ENCODE data around the gene SLC35B4.
A peak's percentile ranks its signal among the peaks of the same experiment; 100 is the strongest.

Gene SLC35B4

GRCh38 chr7:134262322-134262721 is 54.4 kb downstream of the SLC35B4 start:
- no peaks in the 10 kb centered on the region for H4K20me1 ChIP-seq (ENCODE audit: insufficient read depth, low read length)
- peaks cover 11% of the 10 kb centered on the region for H3K9me3 ChIP-seq (ENCODE audit: low read length)
- no peaks in the 10 kb centered on the region for H3F3A ChIP-seq (ENCODE audit: insufficient read depth, low read length)
- H3K9me2 ChIP-seq (ENCODE audit: low read depth, low read length) = no peaks in the 10 kb centered on the region
- TF ChIP-seq EZH2 (IDR thresholded peaks at IDR 0.05; ENCODE audit: borderline replicate concordance, low read length) (no peak), CTCF (IDR thresholded peaks at IDR 0.05; ENCODE audit: low read length) (no peak)
- no peaks in the 10 kb centered on the region for H3K27me3 ChIP-seq (ENCODE audit: insufficient read depth, low read length)
- H3K4me2 ChIP-seq (ENCODE audit: low read length) = no peak overlapping the region
- H3K4me1 ChIP-seq (ENCODE audit: insufficient read depth, low read length, severe bottlenecking) = no peaks in the 10 kb centered on the region
- no peaks in the 10 kb centered on the region for H3K36me3 ChIP-seq (ENCODE audit: insufficient read depth, low read length)
- no peak overlapping the region for H2AFZ ChIP-seq (ENCODE audit: low read length)
- H3K4me3 ChIP-seq (ENCODE audit: low read depth, low read length, poor library complexity, severe bottlenecking) = no peak overlapping the region
- H3K79me2 ChIP-seq (ENCODE audit: insufficient read depth, low read length) = no peaks in the 10 kb centered on the region
- H3K9ac ChIP-seq (ENCODE audit: low read length) = no peak overlapping the region
- no peak overlapping the region for H3K27ac ChIP-seq (ENCODE audit: low read depth, low read length, poor library complexity, severe bottlenecking)

- Histone ChIP-seq H3F3A (ENCODE audit: insufficient read depth, low read length) (no peaks in the 10 kb centered on the region), H3K79me2 (ENCODE audit: insufficient read depth, low read length) (no peaks in the 10 kb centered on the region), H3K9me2 (ENCODE audit: low read depth, low read length) (no peaks in the 10 kb centered on the region), H4K20me1 (ENCODE audit: insufficient read depth, low read length) (no peaks in the 10 kb centered on the region), H3K9ac (ENCODE audit: low read length) (no peak overlapping the region), H3K4me2 (ENCODE audit: low read length) (no peak overlapping the region), H3K4me1 (ENCODE audit: insufficient read depth, low read length, severe bottlenecking) (peaks cover 10% of the 10 kb centered on the region), H3K36me3 (ENCODE audit: insufficient read depth, low read length) (no peaks in the 10 kb centered on the region), H3K27ac (ENCODE audit: low read depth, low read length, poor library complexity, severe bottlenecking) (peak overlapping the region; percentile 24), H3K27me3 (ENCODE audit: insufficient read depth, low read length) (no peaks in the 10 kb centered on the region), H2AFZ (ENCODE audit: low read length) (peak overlapping the region; percentile 54), H3K4me3 (ENCODE audit: low read depth, low read length, poor library complexity, severe bottlenecking) (no peak overlapping the region), H3K9me3 (ENCODE audit: low read length) (0 out of 2 replicates have a peak, but pooled peaks cover 4% of the 10 kb centered on the region)
- TF ChIP-seq EZH2 (IDR thresholded peaks at IDR 0.05; ENCODE audit: borderline replicate concordance, low read length) (no peak), CTCF (IDR thresholded peaks at IDR 0.05; ENCODE audit: low read length) (peak; percentile 42; the same call in 1 of the 2 replicates)
These were observed 60.9 kb downstream of the SLC35B4 start for GRCh38 chr7:134255814-134256213.

DNA sequence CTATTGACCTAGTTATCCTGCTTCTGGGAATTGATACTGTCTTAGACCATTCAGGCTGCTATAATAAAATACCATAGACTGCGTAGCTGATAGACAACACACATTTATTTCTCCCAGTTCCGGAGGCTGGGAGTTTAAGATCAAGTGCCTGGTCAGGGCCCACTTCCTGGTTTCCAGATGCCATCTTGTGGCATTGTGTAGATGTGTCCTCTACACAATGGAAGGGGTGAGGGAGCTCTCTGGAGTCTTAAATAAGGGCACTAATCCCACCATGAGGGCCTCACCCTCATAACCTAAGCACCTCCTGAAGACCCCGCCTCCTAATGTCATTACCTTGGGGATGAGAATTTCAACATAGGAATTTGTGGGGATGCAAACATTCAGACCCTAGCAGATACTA is 62.4 kb downstream of the SLC35B4 start:
- Histone ChIP-seq H3K36me3 (ENCODE audit: insufficient read depth, low read length) (no peaks in the 10 kb centered on the region), H2AFZ (ENCODE audit: low read length) (no peak overlapping the region), H3K4me1 (ENCODE audit: insufficient read depth, low read length, severe bottlenecking) (peaks cover 24% of the 10 kb centered on the region), H3K9me2 (ENCODE audit: low read depth, low read length) (no peaks in the 10 kb centered on the region), H3F3A (ENCODE audit: insufficient read depth, low read length) (no peaks in the 10 kb centered on the region), H3K9ac (ENCODE audit: low read length) (no peak overlapping the region), H4K20me1 (ENCODE audit: insufficient read depth, low read length) (no peaks in the 10 kb centered on the region), H3K4me2 (ENCODE audit: low read length) (no peak overlapping the region), H3K79me2 (ENCODE audit: insufficient read depth, low read length) (no peaks in the 10 kb centered on the region), H3K9me3 (ENCODE audit: low read length) (0 out of 2 replicates have a peak, but pooled peaks cover 4% of the 10 kb centered on the region), H3K27ac (ENCODE audit: low read depth, low read length, poor library complexity, severe bottlenecking) (no peak overlapping the region), H3K27me3 (ENCODE audit: insufficient read depth, low read length) (no peaks in the 10 kb centered on the region), H3K4me3 (ENCODE audit: low read depth, low read length, poor library complexity, severe bottlenecking) (no peak overlapping the region)
- TF ChIP-seq EZH2 (IDR thresholded peaks at IDR 0.05; ENCODE audit: borderline replicate concordance, low read length) (no peak), CTCF (IDR thresholded peaks at IDR 0.05; ENCODE audit: low read length) (peak; percentile 56; the same call in 1 of the 2 replicates)

Measured in OCI-LY1 (cell line).